ENCODE results near the gene PARP15. TPM values are rescaled to one million over a fixed set of nuclear protein-coding genes. Genes with fewer than 3 reads are reported as not detected.

PARP15 gene
- total and polyA plus RNA-seq, 10 donors, result 59.3 to 128 (median 72.8) TPM

DNA sequence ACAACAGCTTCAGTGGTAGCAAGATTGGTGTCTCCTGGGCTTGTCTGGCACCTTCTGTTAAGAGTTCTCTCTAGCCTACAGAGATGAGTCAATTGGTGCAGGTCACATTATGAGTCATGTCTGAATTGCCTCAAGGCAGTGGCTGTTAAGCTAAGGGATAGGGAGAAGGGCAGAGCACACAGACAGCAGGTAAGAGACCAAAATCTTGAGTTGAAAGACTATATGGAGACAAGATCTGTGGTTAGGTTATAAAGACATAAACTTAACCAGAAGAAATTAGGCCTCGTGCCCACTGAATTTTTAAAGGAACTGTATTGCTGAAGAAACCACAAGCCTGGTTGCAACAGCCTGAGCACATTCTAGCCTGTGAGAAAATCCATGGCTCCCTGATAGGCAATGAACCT lies 43.5 kb upstream of the PARP15 start:
- no peak for TF ChIP-seq POLR2A (IDR thresholded peaks at IDR 0.05)
- TF ChIP-seq POLR2AphosphoS5 (IDR thresholded peaks at IDR 0.05), result no peak
- TF ChIP-seq, protein P1, sequence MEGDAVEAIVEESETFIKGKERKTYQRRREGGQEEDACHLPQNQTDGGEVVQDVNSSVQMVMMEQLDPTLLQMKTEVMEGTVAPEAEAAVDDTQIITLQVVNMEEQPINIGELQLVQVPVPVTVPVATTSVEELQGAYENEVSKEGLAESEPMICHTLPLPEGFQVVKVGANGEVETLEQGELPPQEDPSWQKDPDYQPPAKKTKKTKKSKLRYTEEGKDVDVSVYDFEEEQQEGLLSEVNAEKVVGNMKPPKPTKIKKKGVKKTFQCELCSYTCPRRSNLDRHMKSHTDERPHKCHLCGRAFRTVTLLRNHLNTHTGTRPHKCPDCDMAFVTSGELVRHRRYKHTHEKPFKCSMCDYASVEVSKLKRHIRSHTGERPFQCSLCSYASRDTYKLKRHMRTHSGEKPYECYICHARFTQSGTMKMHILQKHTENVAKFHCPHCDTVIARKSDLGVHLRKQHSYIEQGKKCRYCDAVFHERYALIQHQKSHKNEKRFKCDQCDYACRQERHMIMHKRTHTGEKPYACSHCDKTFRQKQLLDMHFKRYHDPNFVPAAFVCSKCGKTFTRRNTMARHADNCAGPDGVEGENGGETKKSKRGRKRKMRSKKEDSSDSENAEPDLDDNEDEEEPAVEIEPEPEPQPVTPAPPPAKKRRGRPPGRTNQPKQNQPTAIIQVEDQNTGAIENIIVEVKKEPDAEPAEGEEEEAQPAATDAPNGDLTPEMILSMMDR (IDR thresholded peaks at IDR 0.05 in 8 of 11, conservative IDR thresholded peaks at IDR 0.05 in 3 of 11), result no peak
- no peak overlapping the region for H3K4me3 ChIP-seq
- H3K4me1 ChIP-seq, result peaks cover 0 to 19% (median 5%) of the 10 kb centered on the region in 6 donors
- no peak for DNase-seq
- no peaks in the 10 kb centered on the region for H3K27me3 ChIP-seq (replicated peaks in 1 of 7)
- H3K36me3 ChIP-seq, result peaks cover 21 to 100% (median 81%) of the 10 kb centered on the region in 6 donors
- intact Hi-C loops (cut with DNase I; ENCODE audit: low total_unique reads), result no loop called here
- H3K9me3 ChIP-seq, result no peaks in the 10 kb centered on the region
- H3K27ac ChIP-seq, result no peak overlapping the region
- WGBS, 5 donors, result 22 to 41% (median 30%) methylated on average over 1 of the region's 1 CpG

DNA sequence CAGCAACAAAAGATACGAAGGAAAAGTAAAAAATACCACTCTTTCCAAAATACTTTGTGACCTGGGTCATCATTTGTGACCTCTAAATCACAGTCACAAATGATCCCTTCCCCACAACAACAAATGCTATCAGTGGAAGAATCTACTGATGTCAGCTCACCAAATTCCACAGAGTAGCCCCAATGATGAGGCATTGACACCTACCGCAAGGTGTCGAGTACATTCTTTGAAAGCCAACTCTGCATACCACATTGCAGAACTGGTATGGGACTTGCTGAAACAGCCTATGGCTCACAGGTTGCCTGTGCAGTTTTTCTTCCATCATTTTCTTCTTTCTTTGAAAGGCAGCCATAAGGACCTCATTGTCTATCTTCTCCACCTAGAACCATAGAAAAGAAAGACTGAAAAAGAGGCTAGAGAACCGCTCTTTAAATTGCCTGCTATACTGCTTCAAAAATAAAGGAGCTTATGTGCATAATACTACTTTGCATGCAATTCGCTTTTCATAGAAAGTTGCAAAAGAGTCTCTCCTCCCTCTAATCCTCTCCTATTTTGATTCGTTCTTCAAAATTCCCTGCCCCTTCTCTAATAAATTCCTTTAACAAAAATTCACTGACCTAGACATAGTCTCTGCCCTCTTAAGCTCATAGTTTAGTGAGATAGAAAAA lies 41.4 kb upstream of the PARP15 start:
- Histone ChIP-seq H3K9me3 (no peaks in the 10 kb centered on the region), H3K4me3 (no peak overlapping the region), H3K36me3 (peaks cover 21 to 100% (median 86%) of the 10 kb centered on the region in 6 donors), H3K4me1 (peaks cover 0 to 23% (median 5%) of the 10 kb centered on the region in 6 donors), H3K27ac (no peak overlapping the region), H3K27me3 (replicated peaks in 1 of 7) (no peaks in the 10 kb centered on the region)
- DNase-seq, result no peak
- 89 to 93% (median 90%) methylated on average over 6 of the region's 6 CpGs for WGBS, 5 donors
- intact Hi-C loops (cut with DNase I; ENCODE audit: low total_unique reads), result no loop called here
- TF ChIP-seq POLR2AphosphoS5 (IDR thresholded peaks at IDR 0.05) (no peak), POLR2A (IDR thresholded peaks at IDR 0.05) (no peak)
- TF ChIP-seq, protein P1 (IDR thresholded peaks at IDR 0.05 in 8 of 11, conservative IDR thresholded peaks at IDR 0.05 in 3 of 11), result no peak

DNA sequence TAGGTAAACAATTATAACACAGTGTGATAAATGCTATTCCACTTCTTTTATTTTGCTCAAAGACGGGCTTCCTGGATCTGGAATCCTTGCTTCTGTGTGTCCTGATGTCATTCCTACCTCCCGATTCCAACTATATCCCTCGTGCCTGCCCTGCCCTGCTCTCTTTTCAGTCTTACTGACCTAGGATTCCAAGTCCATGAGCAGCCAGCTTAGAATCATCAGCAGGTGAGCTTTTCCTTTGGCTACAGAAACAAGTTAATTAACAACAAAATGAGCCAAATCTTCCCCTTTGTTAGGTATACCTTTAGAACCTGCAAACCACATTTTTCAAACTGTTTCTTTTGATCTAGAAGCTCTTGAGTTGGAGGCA lies 40.8 kb upstream of the PARP15 start:
- no peak for TF ChIP-seq POLR2AphosphoS5 (IDR thresholded peaks at IDR 0.05)
- TF ChIP-seq, protein P1 (IDR thresholded peaks at IDR 0.05 in 8 of 11, conservative IDR thresholded peaks at IDR 0.05 in 3 of 11), result no peak
- TF ChIP-seq POLR2A (IDR thresholded peaks at IDR 0.05), result no peak
- Histone ChIP-seq H3K36me3 (peaks cover 21 to 100% (median 85%) of the 10 kb centered on the region in 6 donors), H3K4me3 (no peak overlapping the region), H3K27me3 (replicated peaks in 1 of 7) (no peaks in the 10 kb centered on the region), H3K4me1 (peaks cover 0 to 23% (median 5%) of the 10 kb centered on the region in 6 donors), H3K9me3 (no peaks in the 10 kb centered on the region), H3K27ac (no peak overlapping the region)
- no peak for DNase-seq
- intact Hi-C loops (cut with DNase I; ENCODE audit: low total_unique reads), result no loop called here
- WGBS, 5 donors, result 82 to 94% (median 87%) methylated on average over 3 of the region's 3 CpGs

DNA sequence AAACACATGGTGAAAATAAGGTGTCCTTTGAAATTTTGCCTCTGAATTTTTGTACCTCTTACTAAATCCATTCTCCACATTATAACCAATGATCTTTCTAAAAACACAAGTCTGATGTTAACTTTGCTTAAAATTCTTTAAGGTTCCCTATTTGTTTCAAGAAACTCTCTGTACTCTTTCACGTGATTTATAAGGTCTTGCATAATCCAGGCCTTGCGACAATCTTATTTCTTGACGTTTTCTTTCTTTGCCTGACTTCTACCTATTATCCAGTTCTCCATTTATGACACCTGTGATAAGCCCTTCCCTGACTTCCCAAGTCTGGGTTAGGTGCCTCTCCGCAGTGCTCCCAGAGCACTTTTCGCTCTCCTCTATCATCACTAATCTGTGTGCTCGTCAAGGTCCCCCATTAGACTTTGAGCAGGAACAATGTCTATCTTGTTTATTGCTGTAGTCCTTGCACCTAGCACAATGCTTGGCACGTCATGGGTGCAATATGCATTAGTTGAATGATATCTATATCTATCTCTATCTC lies 38.4 kb upstream of the PARP15 start:
- 71 to 88% (median 82%) methylated on average over 7 of the region's 7 CpGs for WGBS, 5 donors
- no peaks in the 10 kb centered on the region for H3K9me3 ChIP-seq
- peak overlapping the region in 2 of 8 donors; percentile 28 to 43 for H3K27ac ChIP-seq
- peaks cover 9 to 100% (median 81%) of the 10 kb centered on the region in 6 donors for H3K36me3 ChIP-seq
- TF ChIP-seq POLR2AphosphoS5 (IDR thresholded peaks at IDR 0.05) (no peak), POLR2A (IDR thresholded peaks at IDR 0.05) (no peak)
- TF ChIP-seq, protein P1 (IDR thresholded peaks at IDR 0.05 in 8 of 11, conservative IDR thresholded peaks at IDR 0.05 in 3 of 11), result no peak
- intact Hi-C loops (cut with DNase I; ENCODE audit: low total_unique reads), result no loop called here
- no peaks in the 10 kb centered on the region for H3K27me3 ChIP-seq (replicated peaks in 1 of 7)
- H3K4me1 ChIP-seq, result peaks cover 0 to 23% (median 5%) of the 10 kb centered on the region in 6 donors
- no peak overlapping the region for H3K4me3 ChIP-seq
- DNase-seq, result no peak
